KBM-7 (cell line): ENCODE results near the gene MAP3K7CL.

Experiments used
- DNase-seq: peaks from one replicate; pipeline ENCODE4 v3.0.0-alpha.2; 2015
- in situ Hi-C: fragments of 300-500 bp; cut with MboI; formaldehyde crosslinking; loops from 2 replicates; pipeline ENCODE4 v1.14.3; 2020; ENCODE audit warnings: low sequenced_read_pairs, low pct_unique_long_range_greater_than_20kb, mixed read lengths

Gene MAP3K7CL

GRCh38 chr21:29211205-29211604 is 80.8 kb downstream of the MAP3K7CL start:
- in situ Hi-C loops = no loop called here
- DNase-seq = no peak

GRCh38 chr21:29212446-29212845 is 82.0 kb downstream of the MAP3K7CL start:
- in situ Hi-C loops = no loop called here
- no peak for DNase-seq

- DNase-seq = no peak
- in situ Hi-C loops = no loop called here
Measured at GRCh38 chr21:29213513-29214385, 83.3 kb downstream of the MAP3K7CL start.

GRCh38 chr21:29215709-29216108 is 85.3 kb downstream of the MAP3K7CL start:
- in situ Hi-C loops = no loop called here
- no peak for DNase-seq

GRCh38 chr21:29217818-29218291 is 87.4 kb downstream of the MAP3K7CL start:
- in situ Hi-C loops = no loop called here
- no peak for DNase-seq

- no peak for DNase-seq
- in situ Hi-C loops = no loop called here
Measured at GRCh38 chr21:29218749-29219148, 88.3 kb downstream of the MAP3K7CL start.

- in situ Hi-C loops = no loop called here
- DNase-seq = no peak
Measured at GRCh38 chr21:29219165-29219770, 88.8 kb downstream of the MAP3K7CL start.

GRCh38 chr21:29221253-29221744 is 90.9 kb downstream of the MAP3K7CL start:
- no peak for DNase-seq
- in situ Hi-C loops = no loop called here

GRCh38 chr21:29224006-29224405 is 93.6 kb downstream of the MAP3K7CL start:
- in situ Hi-C loops = no loop called here
- peak; percentile 28 for DNase-seq
